Liver (tissue), 9 donors: ENCODE data around the gene SKAP2. TPM values are rescaled to one million over a fixed set of nuclear protein-coding genes. Genes with fewer than 3 reads are reported as not detected.

Source experiments
- DNase-seq: peaks from one replicate; pipeline ENCODE4 v3.0.0-alpha.2; 2017; ENCODE audit warnings: low spot score
- H3K27ac ChIP-seq, 2 donors: one replicate each; pipeline ENCODE4 v1.7.0; 2013; ENCODE audit warnings: inconsistent platforms in 2 of 2, low read length in 2 of 2, control low read depth in 1 of 2, low read depth in 1 of 2, mild to moderate bottlenecking in 1 of 2
- H3K27me3 ChIP-seq, 4 donors: one replicate each; pipeline versions ENCODE4 v1.6.1 to v1.7.0; 2013; ENCODE audit warnings: low read length in 3 of 4, inconsistent platforms in 1 of 4, mild to moderate bottlenecking in 1 of 4, moderate library complexity in 1 of 4; ENCODE audit not compliant: control insufficient read depth in 4 of 4, insufficient read depth in 4 of 4
- H3K36me3 ChIP-seq, 4 donors: one replicate each; pipeline versions ENCODE4 v1.6.1 to v1.7.0; 2013; ENCODE audit warnings: low read length in 3 of 4, mild to moderate bottlenecking in 3 of 4, low read depth in 1 of 4, moderate library complexity in 1 of 4; ENCODE audit not compliant: control insufficient read depth in 4 of 4, insufficient read depth in 3 of 4
- H3K4me1 ChIP-seq, 4 donors: one replicate each; pipeline versions ENCODE4 v1.6.1 to v1.7.0; 2013; ENCODE audit warnings: low read length in 3 of 4, mild to moderate bottlenecking in 3 of 4, moderate library complexity in 1 of 4; ENCODE audit not compliant: control insufficient read depth in 4 of 4, insufficient read depth in 4 of 4
- H3K4me3 ChIP-seq, 3 donors: one replicate each; pipeline versions ENCODE4 v1.6.1 to v1.7.0; 2013; ENCODE audit warnings: low read length in 3 of 3, control low read depth in 1 of 3, low read depth in 1 of 3, mild to moderate bottlenecking in 1 of 3
- H3K9ac ChIP-seq, 2 donors: one replicate each; pipeline ENCODE4 v1.7.0; 2013; ENCODE audit warnings: low read length in 2 of 2, mild to moderate bottlenecking in 2 of 2, moderate library complexity in 2 of 2, control low read depth in 1 of 2, low read depth in 1 of 2
- H3K9me3 ChIP-seq, 4 donors: one replicate each; pipeline versions ENCODE4 v1.6.1 to v1.7.0; 2013; ENCODE audit warnings: low read length in 3 of 4; ENCODE audit not compliant: control insufficient read depth in 4 of 4
- EGR1 ChIP-seq, 2 donors: IDR thresholded peaks; 2 replicates each; pipeline ENCODE4 v1.6.1; 2016 to 2018; ENCODE audit warnings: antibody characterized with exemption in 2 of 2, low read depth in 2 of 2
- FOXA1 ChIP-seq: IDR thresholded peaks from 2 replicates; pipeline ENCODE4 v1.6.1; 2016; ENCODE audit warnings: antibody characterized with exemption
- FOXA2 ChIP-seq: IDR thresholded peaks from 2 replicates; pipeline ENCODE4 v1.6.1; 2016; ENCODE audit warnings: antibody characterized with exemption
- GABPA ChIP-seq, 2 donors: IDR thresholded peaks in 1 of 2; conservative IDR thresholded peaks in 1 of 2; 2 replicates each; pipeline ENCODE4 v1.6.1; 2016; ENCODE audit warnings: antibody characterized with exemption in 2 of 2, mild to moderate bottlenecking in 1 of 2, moderate library complexity in 1 of 2
- HNF4A ChIP-seq, 2 donors: conservative IDR thresholded peaks; 2 replicates each; pipeline ENCODE4 v1.6.1; 2016; ENCODE audit warnings: antibody characterized with exemption in 2 of 2, mild to moderate bottlenecking in 2 of 2
- HNF4G ChIP-seq: IDR thresholded peaks from 2 replicates; pipeline ENCODE4 v1.6.1; 2016; ENCODE audit warnings: antibody characterized with exemption
- JUND ChIP-seq, 2 donors: IDR thresholded peaks; 2 replicates each; pipeline ENCODE4 v1.6.1; 2016; ENCODE audit warnings: antibody characterized with exemption in 2 of 2
- NR2F2 ChIP-seq: IDR thresholded peaks from 2 replicates; pipeline ENCODE4 v1.6.1; 2016; ENCODE audit warnings: antibody characterized with exemption
- RAD21 ChIP-seq, 2 donors: IDR thresholded peaks; 2 replicates each; pipeline ENCODE4 v1.6.1; 2016; ENCODE audit warnings: antibody characterized with exemption in 2 of 2, mild to moderate bottlenecking in 2 of 2
- RXRA ChIP-seq, 2 donors: IDR thresholded peaks; 2 replicates each; pipeline ENCODE4 v1.6.1; 2017 to 2018; ENCODE audit warnings: antibody characterized with exemption in 2 of 2, mild to moderate bottlenecking in 1 of 2
- SP1 ChIP-seq: IDR thresholded peaks from 2 replicates; pipeline ENCODE4 v1.6.1; 2018; ENCODE audit warnings: antibody characterized with exemption, mild to moderate bottlenecking
- TAF1 ChIP-seq: conservative IDR thresholded peaks from 2 replicates; pipeline ENCODE4 v1.6.1; 2016; ENCODE audit warnings: antibody characterized with exemption, mild to moderate bottlenecking
- YY1 ChIP-seq: IDR thresholded peaks from 2 replicates; pipeline ENCODE4 v1.6.1; 2016; ENCODE audit warnings: antibody characterized with exemption, mild to moderate bottlenecking
- WGBS: extraction: QIAGEN DNeasy Blood & Tissue Kit; methylation state at CpG from one replicate; pipeline ENCODE4 v1.1.7; 2013; 5-methylcytosine and 5-hydroxymethylcytosine counted together
- polyA plus RNA-seq, 2 donors: library from polyadenylated mRNA; stranded (reverse) in 1 of 2; unstranded in 1 of 2; fragments of 200-250 nt in 1 of 2; fragments of >200 nt in 1 of 2; fragmentation: Nextera tagmentation in 1 of 2; extraction: Ambion mirVana in 1 of 2; gene quantifications; one replicate each; pipeline versions ENCODE4 v1.2.1 to v1.2.3, GENCODE V29; 2013 to 2015
- total RNA-seq, 2 donors: library from RNA; depleted of rRNA; stranded (reverse); fragments of >200 nt; gene quantifications; one replicate each; pipeline ENCODE4 v1.2.3, GENCODE V29; 2014
- TF ChIP-seq, protein P1 (sequence below): IDR thresholded peaks from 2 replicates; pipeline ENCODE4 v1.6.1; 2016; ENCODE audit warnings: antibody characterized with exemption
- TF ChIP-seq, protein P2 (sequence below): IDR thresholded peaks from 2 replicates; pipeline ENCODE4 v1.6.1; 2016; ENCODE audit warnings: antibody characterized with exemption
- TF ChIP-seq, protein P3 (sequence below): fragments of 150-350 bp; IDR thresholded peaks from 2 replicates; pipeline ENCODE4 v1.5.1; 2017; ENCODE audit warnings: improper control_type of control experiment, low read depth, low read length; ENCODE audit not compliant: missing input control
- TF ChIP-seq, protein P4 (sequence below): IDR thresholded peaks from 2 replicates; pipeline ENCODE4 v1.6.1; 2016; ENCODE audit warnings: antibody characterized with exemption, mild to moderate bottlenecking
- TF ChIP-seq, protein P5 (sequence below): IDR thresholded peaks from 2 replicates; pipeline ENCODE4 v1.6.1; 2016; ENCODE audit warnings: antibody characterized with exemption
- donor health status: healthy.
- donor health status: healthy.
- donor health status: healthy.
- donor health status: healthy.
- donor health status: healthy.

SKAP2 gene
- total and polyA plus RNA-seq, 4 donors: 3.4 to 9.2 (median 5.1) TPM

DNA sequence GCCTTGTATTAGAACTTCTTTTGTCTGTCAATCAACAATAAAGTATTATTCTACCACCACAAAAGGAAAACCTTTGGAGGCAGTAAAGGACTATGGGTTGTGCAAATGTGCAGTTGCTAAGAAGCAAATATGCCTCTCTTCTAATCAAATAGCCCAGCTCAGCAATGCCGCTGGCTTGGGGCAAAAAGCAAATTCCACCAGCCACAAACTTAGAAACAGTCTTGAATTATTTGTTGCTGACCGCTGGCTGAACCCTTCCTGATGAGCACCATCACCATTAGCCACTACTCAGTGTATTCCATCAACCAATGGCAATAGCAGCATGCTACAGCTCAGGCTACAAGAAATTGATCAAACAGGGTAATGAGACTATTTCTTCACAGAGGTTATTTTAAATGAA lies 51.0 kb downstream of the SKAP2 start:
- H3K27ac ChIP-seq: no peak overlapping the region
- H3K4me1 ChIP-seq: no peaks in the 10 kb centered on the region
- peak; percentile 42 to 43 for TF ChIP-seq RXRA (IDR thresholded peaks at IDR 0.05)
- TF ChIP-seq FOXA2: no peak
- no peak for TF ChIP-seq NR2F2
- no peak for TF ChIP-seq YY1
- TF ChIP-seq HNF4A (conservative IDR thresholded peaks at IDR 0.05): no peak
- no peaks in the 10 kb centered on the region for H3K27me3 ChIP-seq
- H3K36me3 ChIP-seq: no peaks in the 10 kb centered on the region
- H3K9me3 ChIP-seq: no peaks in the 10 kb centered on the region
- no peak overlapping the region for H3K4me3 ChIP-seq
- DNase-seq: no peak
- H3K9ac ChIP-seq: no peak overlapping the region
- 49% methylated on average over 2 of the region's 2 CpGs for WGBS

DNA sequence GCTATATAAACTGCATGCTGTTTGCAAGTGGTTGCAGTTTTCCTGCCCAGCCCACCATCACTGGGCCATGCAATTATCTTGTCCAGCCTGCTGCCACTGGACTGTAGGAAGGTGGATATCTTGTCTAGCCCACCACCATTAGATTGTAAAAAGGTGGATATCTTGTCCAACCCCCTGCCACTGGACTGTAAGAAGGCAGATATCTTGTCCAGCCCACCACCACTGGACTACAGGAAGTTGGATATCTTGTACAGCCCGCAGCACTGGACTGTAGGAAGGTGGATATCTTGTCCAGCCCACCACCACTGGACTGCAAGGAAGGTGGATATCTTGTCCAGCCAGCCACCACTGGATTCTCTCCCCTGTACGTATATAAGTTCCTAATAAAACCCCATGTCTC lies 69.8 kb downstream of the SKAP2 start:
- 90% methylated on average over 2 of the region's 2 CpGs for WGBS
- Histone ChIP-seq H3K4me3 (no peak overlapping the region), H3K9ac (no peak overlapping the region), H3K27me3 (no peaks in the 10 kb centered on the region), H3K4me1 (no peaks in the 10 kb centered on the region), H3K9me3 (peaks cover 0 to 2% (median 0%) of the 10 kb centered on the region in 4 donors), H3K27ac (no peak overlapping the region), H3K36me3 (no peaks in the 10 kb centered on the region)
- TF ChIP-seq EGR1 (IDR thresholded peaks at IDR 0.05; ENCODE audit: low read depth in 2 of 2): no peak
- no peak for TF ChIP-seq JUND (IDR thresholded peaks at IDR 0.05)
- TF ChIP-seq RXRA (IDR thresholded peaks at IDR 0.05): no peak
- no peak for DNase-seq

DNA sequence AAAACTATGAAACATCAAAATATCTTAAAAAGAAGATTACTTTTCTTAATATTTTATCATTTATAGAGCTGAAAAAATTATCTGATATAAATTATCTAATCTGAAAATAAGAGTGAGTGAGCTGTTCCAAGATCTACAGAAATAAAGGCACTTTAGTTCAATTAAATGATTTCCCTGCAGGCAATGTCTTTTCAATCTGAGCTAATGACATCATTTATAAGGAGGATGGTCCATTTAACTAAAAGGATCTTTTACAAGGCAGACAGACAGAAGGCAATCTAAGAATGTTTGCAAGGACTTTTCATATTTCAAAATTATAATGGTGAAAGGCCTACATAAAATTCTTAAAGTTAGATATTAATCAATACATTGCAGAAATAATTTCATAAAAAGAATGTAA lies 71.8 kb downstream of the SKAP2 start:
- peaks cover 0 to 2% (median 0%) of the 10 kb centered on the region in 4 donors for H3K9me3 ChIP-seq
- no peaks in the 10 kb centered on the region for H3K36me3 ChIP-seq
- no peak overlapping the region for H3K4me3 ChIP-seq
- no peak for DNase-seq
- H3K27me3 ChIP-seq: no peaks in the 10 kb centered on the region
- no peaks in the 10 kb centered on the region for H3K4me1 ChIP-seq
- H3K27ac ChIP-seq: no peak overlapping the region
- H3K9ac ChIP-seq: no peak overlapping the region
- TF ChIP-seq RXRA (IDR thresholded peaks at IDR 0.05) (no peak), GABPA (IDR thresholded peaks at IDR 0.05 in 1 of 2, conservative IDR thresholded peaks at IDR 0.05 in 1 of 2) (no peak), FOXA1 (no peak), YY1 (no peak), TAF1 (no peak), RAD21 (IDR thresholded peaks at IDR 0.05) (no peak), HNF4G (no peak), FOXA2 (no peak), JUND (IDR thresholded peaks at IDR 0.05) (no peak), SP1 (no peak), NR2F2 (no peak), HNF4A (conservative IDR thresholded peaks at IDR 0.05) (no peak)
- TF ChIP-seq, protein P1, sequence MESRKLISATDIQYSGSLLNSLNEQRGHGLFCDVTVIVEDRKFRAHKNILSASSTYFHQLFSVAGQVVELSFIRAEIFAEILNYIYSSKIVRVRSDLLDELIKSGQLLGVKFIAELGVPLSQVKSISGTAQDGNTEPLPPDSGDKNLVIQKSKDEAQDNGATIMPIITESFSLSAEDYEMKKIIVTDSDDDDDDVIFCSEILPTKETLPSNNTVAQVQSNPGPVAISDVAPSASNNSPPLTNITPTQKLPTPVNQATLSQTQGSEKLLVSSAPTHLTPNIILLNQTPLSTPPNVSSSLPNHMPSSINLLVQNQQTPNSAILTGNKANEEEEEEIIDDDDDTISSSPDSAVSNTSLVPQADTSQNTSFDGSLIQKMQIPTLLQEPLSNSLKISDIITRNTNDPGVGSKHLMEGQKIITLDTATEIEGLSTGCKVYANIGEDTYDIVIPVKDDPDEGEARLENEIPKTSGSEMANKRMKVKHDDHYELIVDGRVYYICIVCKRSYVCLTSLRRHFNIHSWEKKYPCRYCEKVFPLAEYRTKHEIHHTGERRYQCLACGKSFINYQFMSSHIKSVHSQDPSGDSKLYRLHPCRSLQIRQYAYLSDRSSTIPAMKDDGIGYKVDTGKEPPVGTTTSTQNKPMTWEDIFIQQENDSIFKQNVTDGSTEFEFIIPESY: no peak
- TF ChIP-seq, protein P2, sequence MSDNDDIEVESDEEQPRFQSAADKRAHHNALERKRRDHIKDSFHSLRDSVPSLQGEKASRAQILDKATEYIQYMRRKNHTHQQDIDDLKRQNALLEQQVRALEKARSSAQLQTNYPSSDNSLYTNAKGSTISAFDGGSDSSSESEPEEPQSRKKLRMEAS: no peak
- TF ChIP-seq, protein P3, sequence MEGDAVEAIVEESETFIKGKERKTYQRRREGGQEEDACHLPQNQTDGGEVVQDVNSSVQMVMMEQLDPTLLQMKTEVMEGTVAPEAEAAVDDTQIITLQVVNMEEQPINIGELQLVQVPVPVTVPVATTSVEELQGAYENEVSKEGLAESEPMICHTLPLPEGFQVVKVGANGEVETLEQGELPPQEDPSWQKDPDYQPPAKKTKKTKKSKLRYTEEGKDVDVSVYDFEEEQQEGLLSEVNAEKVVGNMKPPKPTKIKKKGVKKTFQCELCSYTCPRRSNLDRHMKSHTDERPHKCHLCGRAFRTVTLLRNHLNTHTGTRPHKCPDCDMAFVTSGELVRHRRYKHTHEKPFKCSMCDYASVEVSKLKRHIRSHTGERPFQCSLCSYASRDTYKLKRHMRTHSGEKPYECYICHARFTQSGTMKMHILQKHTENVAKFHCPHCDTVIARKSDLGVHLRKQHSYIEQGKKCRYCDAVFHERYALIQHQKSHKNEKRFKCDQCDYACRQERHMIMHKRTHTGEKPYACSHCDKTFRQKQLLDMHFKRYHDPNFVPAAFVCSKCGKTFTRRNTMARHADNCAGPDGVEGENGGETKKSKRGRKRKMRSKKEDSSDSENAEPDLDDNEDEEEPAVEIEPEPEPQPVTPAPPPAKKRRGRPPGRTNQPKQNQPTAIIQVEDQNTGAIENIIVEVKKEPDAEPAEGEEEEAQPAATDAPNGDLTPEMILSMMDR: no peak
- TF ChIP-seq, protein P4, sequence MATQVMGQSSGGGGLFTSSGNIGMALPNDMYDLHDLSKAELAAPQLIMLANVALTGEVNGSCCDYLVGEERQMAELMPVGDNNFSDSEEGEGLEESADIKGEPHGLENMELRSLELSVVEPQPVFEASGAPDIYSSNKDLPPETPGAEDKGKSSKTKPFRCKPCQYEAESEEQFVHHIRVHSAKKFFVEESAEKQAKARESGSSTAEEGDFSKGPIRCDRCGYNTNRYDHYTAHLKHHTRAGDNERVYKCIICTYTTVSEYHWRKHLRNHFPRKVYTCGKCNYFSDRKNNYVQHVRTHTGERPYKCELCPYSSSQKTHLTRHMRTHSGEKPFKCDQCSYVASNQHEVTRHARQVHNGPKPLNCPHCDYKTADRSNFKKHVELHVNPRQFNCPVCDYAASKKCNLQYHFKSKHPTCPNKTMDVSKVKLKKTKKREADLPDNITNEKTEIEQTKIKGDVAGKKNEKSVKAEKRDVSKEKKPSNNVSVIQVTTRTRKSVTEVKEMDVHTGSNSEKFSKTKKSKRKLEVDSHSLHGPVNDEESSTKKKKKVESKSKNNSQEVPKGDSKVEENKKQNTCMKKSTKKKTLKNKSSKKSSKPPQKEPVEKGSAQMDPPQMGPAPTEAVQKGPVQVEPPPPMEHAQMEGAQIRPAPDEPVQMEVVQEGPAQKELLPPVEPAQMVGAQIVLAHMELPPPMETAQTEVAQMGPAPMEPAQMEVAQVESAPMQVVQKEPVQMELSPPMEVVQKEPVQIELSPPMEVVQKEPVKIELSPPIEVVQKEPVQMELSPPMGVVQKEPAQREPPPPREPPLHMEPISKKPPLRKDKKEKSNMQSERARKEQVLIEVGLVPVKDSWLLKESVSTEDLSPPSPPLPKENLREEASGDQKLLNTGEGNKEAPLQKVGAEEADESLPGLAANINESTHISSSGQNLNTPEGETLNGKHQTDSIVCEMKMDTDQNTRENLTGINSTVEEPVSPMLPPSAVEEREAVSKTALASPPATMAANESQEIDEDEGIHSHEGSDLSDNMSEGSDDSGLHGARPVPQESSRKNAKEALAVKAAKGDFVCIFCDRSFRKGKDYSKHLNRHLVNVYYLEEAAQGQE: no peak
- TF ChIP-seq, protein P5, sequence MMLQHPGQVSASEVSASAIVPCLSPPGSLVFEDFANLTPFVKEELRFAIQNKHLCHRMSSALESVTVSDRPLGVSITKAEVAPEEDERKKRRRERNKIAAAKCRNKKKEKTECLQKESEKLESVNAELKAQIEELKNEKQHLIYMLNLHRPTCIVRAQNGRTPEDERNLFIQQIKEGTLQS: no peak
